Vagina (tissue), 2 donors: ENCODE results near the gene PROZ. TPM values are rescaled to one million over a fixed set of nuclear protein-coding genes. Genes with fewer than 3 reads are reported as not detected.

Source experiments
- DNase-seq, 2 donors: peaks; one replicate each; pipeline ENCODE4 v3.0.0-alpha.2; 2017; ENCODE audit errors: extremely low spot score in 2 of 2
- H3K27ac ChIP-seq: fragments of 200-600 bp; sonication (generic); one replicate; pipeline ENCODE4 v1.5.1; 2019
- H3K27me3 ChIP-seq: fragments of 200-600 bp; sonication (generic); one replicate; pipeline ENCODE4 v1.5.1; 2019
- H3K36me3 ChIP-seq, 2 donors: fragments of 200-600 bp; sonication (generic); one replicate each; pipeline ENCODE4 v1.5.1; 2017 to 2019
- H3K4me1 ChIP-seq: fragments of 200-600 bp; sonication (generic); one replicate; pipeline ENCODE4 v1.5.1; 2019
- H3K4me3 ChIP-seq, 2 donors: fragments of 200-600 bp; sonication (generic); 1 replicate in 1 of 2; 2 replicates in 1 of 2; pipeline ENCODE4 v1.5.1; 2016 to 2019
- H3K9me3 ChIP-seq: fragments of 200-600 bp; sonication (generic); one replicate; pipeline ENCODE4 v1.5.1; 2019
- POLR2A ChIP-seq, 2 donors: fragments of 450-650 bp; IDR thresholded peaks; one replicate each; pipeline ENCODE4 v1.6.1; 2017; ENCODE audit warnings: antibody characterized with exemption in 2 of 2, mild to moderate bottlenecking in 2 of 2, moderate library complexity in 2 of 2
- POLR2AphosphoS5 ChIP-seq, 2 donors: sonication (generic); formaldehyde crosslinking; IDR thresholded peaks; one replicate each; pipeline ENCODE4 v1.9.0; 2017; ENCODE audit warnings: antibody characterized with exemption in 2 of 2, mild to moderate bottlenecking in 2 of 2, low read depth in 1 of 2; ENCODE audit not compliant: insufficient read depth in 1 of 2
- intact Hi-C: fragments of 100-400 bp; cut with DNase I; formaldehyde crosslinking; loops from one replicate; pipeline ENCODE4 v1.15.1; 2023
- total RNA-seq: library from RNA; depleted of rRNA; stranded (reverse); fragments of >200 nt; gene quantifications from one replicate; pipeline ENCODE4 v1.2.3, GENCODE V29; 2016
- TF ChIP-seq, protein P1 (sequence below), 3 experiments: fragments of 450-650 bp in 2 of 3; fragments of 200-600 bp in 1 of 3; sonication (generic) in 1 of 3; IDR thresholded peaks; one replicate each; pipeline ENCODE4 v1.5.1; 2017 to 2019; ENCODE audit warnings: antibody characterized with exemption in 3 of 3, mild to moderate bottlenecking in 2 of 3, moderate library complexity in 2 of 3

PROZ gene
- total RNA-seq, 1 donor from 2014 or later: not detected

GRCh38 chr13:113135281-113135760 lies 23.1 kb upstream of the PROZ start:
- no peak for DNase-seq
- Histone ChIP-seq H3K4me3 (no peak overlapping the region), H3K9me3 (no peaks in the 10 kb centered on the region), H3K27me3 (no peaks in the 10 kb centered on the region), H3K4me1 (no peaks in the 10 kb centered on the region), H3K27ac (no peak overlapping the region), H3K36me3 (peaks cover 0 to 2% of the 10 kb centered on the region in 2 donors)
- TF ChIP-seq POLR2A (IDR thresholded peaks at IDR 0.05): no peak
- no peak for TF ChIP-seq POLR2AphosphoS5 (IDR thresholded peaks at IDR 0.05; ENCODE audit: insufficient read depth in 1 of 2, low read depth in 1 of 2)
- TF ChIP-seq, protein P1, sequence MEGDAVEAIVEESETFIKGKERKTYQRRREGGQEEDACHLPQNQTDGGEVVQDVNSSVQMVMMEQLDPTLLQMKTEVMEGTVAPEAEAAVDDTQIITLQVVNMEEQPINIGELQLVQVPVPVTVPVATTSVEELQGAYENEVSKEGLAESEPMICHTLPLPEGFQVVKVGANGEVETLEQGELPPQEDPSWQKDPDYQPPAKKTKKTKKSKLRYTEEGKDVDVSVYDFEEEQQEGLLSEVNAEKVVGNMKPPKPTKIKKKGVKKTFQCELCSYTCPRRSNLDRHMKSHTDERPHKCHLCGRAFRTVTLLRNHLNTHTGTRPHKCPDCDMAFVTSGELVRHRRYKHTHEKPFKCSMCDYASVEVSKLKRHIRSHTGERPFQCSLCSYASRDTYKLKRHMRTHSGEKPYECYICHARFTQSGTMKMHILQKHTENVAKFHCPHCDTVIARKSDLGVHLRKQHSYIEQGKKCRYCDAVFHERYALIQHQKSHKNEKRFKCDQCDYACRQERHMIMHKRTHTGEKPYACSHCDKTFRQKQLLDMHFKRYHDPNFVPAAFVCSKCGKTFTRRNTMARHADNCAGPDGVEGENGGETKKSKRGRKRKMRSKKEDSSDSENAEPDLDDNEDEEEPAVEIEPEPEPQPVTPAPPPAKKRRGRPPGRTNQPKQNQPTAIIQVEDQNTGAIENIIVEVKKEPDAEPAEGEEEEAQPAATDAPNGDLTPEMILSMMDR (IDR thresholded peaks at IDR 0.05): no peak
- intact Hi-C loops: no loop called here

GRCh38 chr13:113137691-113138298 lies 20.7 kb upstream of the PROZ start:
- DNase-seq: no peak
- TF ChIP-seq, protein P1 (IDR thresholded peaks at IDR 0.05): no peak
- TF ChIP-seq POLR2AphosphoS5 (IDR thresholded peaks at IDR 0.05; ENCODE audit: insufficient read depth in 1 of 2, low read depth in 1 of 2) (no peak), POLR2A (IDR thresholded peaks at IDR 0.05) (no peak)
- Histone ChIP-seq H3K36me3 (peaks cover 0 to 7% of the 10 kb centered on the region in 2 donors), H3K4me1 (no peaks in the 10 kb centered on the region), H3K9me3 (no peaks in the 10 kb centered on the region), H3K4me3 (no peak overlapping the region), H3K27me3 (no peaks in the 10 kb centered on the region), H3K27ac (no peak overlapping the region)
- intact Hi-C loops: no loop called here

- Histone ChIP-seq H3K4me1 (no peaks in the 10 kb centered on the region), H3K27ac (no peak overlapping the region), H3K9me3 (no peaks in the 10 kb centered on the region), H3K36me3 (peaks cover 0 to 7% of the 10 kb centered on the region in 2 donors), H3K27me3 (no peaks in the 10 kb centered on the region), H3K4me3 (no peak overlapping the region)
- no peak for DNase-seq
- intact Hi-C loops: no loop called here
- TF ChIP-seq, protein P1 (IDR thresholded peaks at IDR 0.05): no peak
Measured at GRCh38 chr13:113138792-113139551, 19.5 kb upstream of the PROZ start.

DNA sequence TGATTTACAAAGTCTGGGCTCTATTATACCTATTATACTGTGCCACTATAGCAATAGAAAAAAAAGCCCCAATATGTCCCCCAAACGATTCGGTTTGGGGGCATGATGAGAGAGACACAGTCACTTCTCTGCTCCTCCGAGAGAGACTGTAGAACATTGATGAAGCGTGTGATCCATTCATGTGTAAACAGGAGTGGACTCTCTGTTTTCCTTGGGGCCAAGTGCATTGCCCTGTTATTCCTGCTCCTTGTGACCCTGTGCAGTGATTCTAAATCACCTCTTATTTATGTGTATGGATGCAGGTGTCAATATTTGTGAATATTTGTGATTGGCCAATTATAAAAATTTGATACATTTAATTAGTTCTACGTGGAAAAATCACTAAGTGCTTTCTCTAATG lies 18.9 kb upstream of the PROZ start:
- Histone ChIP-seq H3K27ac (no peak overlapping the region), H3K36me3 (peaks cover 0 to 7% of the 10 kb centered on the region in 2 donors), H3K27me3 (no peaks in the 10 kb centered on the region), H3K9me3 (no peaks in the 10 kb centered on the region), H3K4me3 (no peak overlapping the region), H3K4me1 (no peaks in the 10 kb centered on the region)
- no peak for TF ChIP-seq POLR2A (IDR thresholded peaks at IDR 0.05)
- TF ChIP-seq, protein P1 (IDR thresholded peaks at IDR 0.05): no peak
- no peak for TF ChIP-seq POLR2AphosphoS5 (IDR thresholded peaks at IDR 0.05; ENCODE audit: insufficient read depth in 1 of 2, low read depth in 1 of 2)
- DNase-seq: no peak
- intact Hi-C loops: no loop called here
